Spleen (tissue), 7 donors: ENCODE results near the gene KIF5C.

Source experiments
- POLR2A ChIP-seq, 3 donors: fragments of 450-650 bp; IDR thresholded peaks; one replicate each; pipeline ENCODE4 v1.5.1; 2017; ENCODE audit warnings: antibody characterized with exemption in 3 of 3, mild to moderate bottlenecking in 1 of 3
- POLR2AphosphoS5 ChIP-seq, 3 donors: sonication (generic); formaldehyde crosslinking; IDR thresholded peaks; one replicate each; pipeline ENCODE4 v1.5.1; 2017; ENCODE audit warnings: antibody characterized with exemption in 3 of 3
- TF ChIP-seq, protein P1 (sequence below), 11 experiments: fragments of 200-600 bp in 7 of 11; fragments of 450-650 bp in 4 of 11; sonication (generic) in 4 of 11; IDR thresholded peaks in 8 of 11; conservative IDR thresholded peaks in 3 of 11; 1 replicate in 7 of 11; 2 replicates in 4 of 11; pipeline versions ENCODE4 v1.4.0 to v1.8.0; 2016 to 2021; ENCODE audit warnings: antibody characterized with exemption in 11 of 11, inconsistent platforms in 4 of 11, mild to moderate bottlenecking in 1 of 11
- donor health status: DM: no; HTN: no; CAD: no; lungs with moderate emphysema.
- donor health status: DM: no; HTN: no; CAD: no.
- donor health status: DM: no; HTN: no; CAD: no.

DNA sequence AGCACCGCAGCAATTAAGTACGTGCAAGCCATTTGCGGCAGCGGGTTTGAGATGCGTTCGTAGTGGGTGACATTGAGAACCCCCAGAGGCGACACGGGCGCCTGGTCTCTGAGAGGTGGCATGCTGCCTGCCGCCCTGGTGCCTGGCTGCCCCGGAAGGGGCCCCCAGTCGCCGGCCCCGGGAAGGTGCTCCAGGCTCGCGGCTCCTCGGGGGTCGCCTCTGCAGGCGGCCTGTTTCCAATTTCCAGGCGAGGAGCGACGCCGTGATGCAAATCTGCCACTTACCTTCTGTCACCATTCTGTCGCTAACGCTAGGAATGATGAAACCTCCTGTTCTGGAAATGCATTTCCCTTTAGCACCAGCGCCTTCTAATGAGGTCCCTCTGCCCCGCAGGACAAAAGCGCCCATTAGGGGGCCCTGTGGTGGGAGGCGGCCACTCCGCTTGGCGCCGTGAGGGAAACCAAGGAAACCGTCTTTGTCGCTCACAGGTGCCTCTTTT is 13.0 kb downstream of the KIF5C start:
- TF ChIP-seq, protein P1, sequence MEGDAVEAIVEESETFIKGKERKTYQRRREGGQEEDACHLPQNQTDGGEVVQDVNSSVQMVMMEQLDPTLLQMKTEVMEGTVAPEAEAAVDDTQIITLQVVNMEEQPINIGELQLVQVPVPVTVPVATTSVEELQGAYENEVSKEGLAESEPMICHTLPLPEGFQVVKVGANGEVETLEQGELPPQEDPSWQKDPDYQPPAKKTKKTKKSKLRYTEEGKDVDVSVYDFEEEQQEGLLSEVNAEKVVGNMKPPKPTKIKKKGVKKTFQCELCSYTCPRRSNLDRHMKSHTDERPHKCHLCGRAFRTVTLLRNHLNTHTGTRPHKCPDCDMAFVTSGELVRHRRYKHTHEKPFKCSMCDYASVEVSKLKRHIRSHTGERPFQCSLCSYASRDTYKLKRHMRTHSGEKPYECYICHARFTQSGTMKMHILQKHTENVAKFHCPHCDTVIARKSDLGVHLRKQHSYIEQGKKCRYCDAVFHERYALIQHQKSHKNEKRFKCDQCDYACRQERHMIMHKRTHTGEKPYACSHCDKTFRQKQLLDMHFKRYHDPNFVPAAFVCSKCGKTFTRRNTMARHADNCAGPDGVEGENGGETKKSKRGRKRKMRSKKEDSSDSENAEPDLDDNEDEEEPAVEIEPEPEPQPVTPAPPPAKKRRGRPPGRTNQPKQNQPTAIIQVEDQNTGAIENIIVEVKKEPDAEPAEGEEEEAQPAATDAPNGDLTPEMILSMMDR (IDR thresholded peaks at IDR 0.05 in 8 of 11, conservative IDR thresholded peaks at IDR 0.05 in 3 of 11): no peak
- TF ChIP-seq POLR2AphosphoS5 (IDR thresholded peaks at IDR 0.05) (no peak), POLR2A (IDR thresholded peaks at IDR 0.05) (no peak)
